ENCODE data around the gene TREML4.

The TREML4 gene

GRCh38 chr6:41216616-41217015 is 11.5 kb upstream of the TREML4 start:
- no peak for TF ChIP-seq CTCF (conservative IDR thresholded peaks at IDR 0.05; ENCODE audit: low read length)
- TF ChIP-seq EZH2phosphoT487 (IDR thresholded peaks at IDR 0.05; ENCODE audit: borderline replicate concordance) = no peak
- no peak overlapping the region for H2AFZ ChIP-seq (ENCODE audit: low read length)
- no peaks in the 10 kb centered on the region for H3K4me1 ChIP-seq (ENCODE audit: insufficient read depth, low read length, poor library complexity, severe bottlenecking)
- no peaks in the 10 kb centered on the region for H3K9me3 ChIP-seq (ENCODE audit: insufficient read depth, low read depth, low read length)
- no peaks in the 10 kb centered on the region for H3F3A ChIP-seq (ENCODE audit: low read depth)
- no peaks in the 10 kb centered on the region for H4K20me1 ChIP-seq (ENCODE audit: insufficient read depth, low read length, poor library complexity, severe bottlenecking)
- no peaks in the 10 kb centered on the region for H3K79me2 ChIP-seq (ENCODE audit: insufficient read depth, low read length)
- H3K4me2 ChIP-seq (ENCODE audit: low read depth, low read length, poor library complexity, severe bottlenecking) = no peak overlapping the region
- no peaks in the 10 kb centered on the region for H3K27me3 ChIP-seq (ENCODE audit: insufficient read depth, low read length, poor library complexity, severe bottlenecking)
- H3K9me2 ChIP-seq (replicated peaks; ENCODE audit: low read depth, low read length) = no peaks in the 10 kb centered on the region
- H3K9ac ChIP-seq (ENCODE audit: low read depth, low read length, poor library complexity, severe bottlenecking) = no peak overlapping the region
- H3K4me3 ChIP-seq (ENCODE audit: low read length, poor library complexity, severe bottlenecking) = no peak overlapping the region
- H3K36me3 ChIP-seq (ENCODE audit: insufficient read depth, low read length) = no peaks in the 10 kb centered on the region

GRCh38 chr6:41222045-41222444 is 6.1 kb upstream of the TREML4 start:
- H3K27me3 ChIP-seq (ENCODE audit: insufficient read depth, low read length, poor library complexity, severe bottlenecking) = no peaks in the 10 kb centered on the region
- no peaks in the 10 kb centered on the region for H3K36me3 ChIP-seq (ENCODE audit: insufficient read depth, low read length)
- H3K9me2 ChIP-seq (replicated peaks; ENCODE audit: low read depth, low read length) = no peaks in the 10 kb centered on the region
- peaks cover 12% of the 10 kb centered on the region for H3K4me1 ChIP-seq (ENCODE audit: insufficient read depth, low read length, poor library complexity, severe bottlenecking)
- peak overlapping the region; percentile 47 for H3K4me2 ChIP-seq (ENCODE audit: low read depth, low read length, poor library complexity, severe bottlenecking)
- no peaks in the 10 kb centered on the region for H4K20me1 ChIP-seq (ENCODE audit: insufficient read depth, low read length, poor library complexity, severe bottlenecking)
- no peaks in the 10 kb centered on the region for H3K9me3 ChIP-seq (ENCODE audit: insufficient read depth, low read depth, low read length)
- H3K9ac ChIP-seq (ENCODE audit: low read depth, low read length, poor library complexity, severe bottlenecking) = peak overlapping the region; percentile 53
- TF ChIP-seq CTCF (conservative IDR thresholded peaks at IDR 0.05; ENCODE audit: low read length) (no peak), EZH2phosphoT487 (IDR thresholded peaks at IDR 0.05; ENCODE audit: borderline replicate concordance) (no peak)
- H2AFZ ChIP-seq (ENCODE audit: low read length) = peak overlapping the region; percentile 86
- no peaks in the 10 kb centered on the region for H3K79me2 ChIP-seq (ENCODE audit: insufficient read depth, low read length)
- no peaks in the 10 kb centered on the region for H3F3A ChIP-seq (ENCODE audit: low read depth)
- H3K4me3 ChIP-seq (ENCODE audit: low read length, poor library complexity, severe bottlenecking) = peak overlapping the region; percentile 40

- no peaks in the 10 kb centered on the region for H3K27me3 ChIP-seq (ENCODE audit: insufficient read depth, low read length, poor library complexity, severe bottlenecking)
- no peaks in the 10 kb centered on the region for H3K9me3 ChIP-seq (ENCODE audit: insufficient read depth, low read depth, low read length)
- peak overlapping the region; percentile 40 for H3K4me3 ChIP-seq (ENCODE audit: low read length, poor library complexity, severe bottlenecking)
- TF ChIP-seq CTCF (conservative IDR thresholded peaks at IDR 0.05; ENCODE audit: low read length) (no peak), EZH2phosphoT487 (IDR thresholded peaks at IDR 0.05; ENCODE audit: borderline replicate concordance) (no peak)
- H2AFZ ChIP-seq (ENCODE audit: low read length) = peak overlapping the region; percentile 86
- peak overlapping the region; percentile 53 for H3K9ac ChIP-seq (ENCODE audit: low read depth, low read length, poor library complexity, severe bottlenecking)
- no peaks in the 10 kb centered on the region for H3K9me2 ChIP-seq (replicated peaks; ENCODE audit: low read depth, low read length)
- H3K4me1 ChIP-seq (ENCODE audit: insufficient read depth, low read length, poor library complexity, severe bottlenecking) = peaks cover 12% of the 10 kb centered on the region
- no peaks in the 10 kb centered on the region for H3K36me3 ChIP-seq (ENCODE audit: insufficient read depth, low read length)
- H3K79me2 ChIP-seq (ENCODE audit: insufficient read depth, low read length) = no peaks in the 10 kb centered on the region
- H3F3A ChIP-seq (ENCODE audit: low read depth) = no peaks in the 10 kb centered on the region
- no peaks in the 10 kb centered on the region for H4K20me1 ChIP-seq (ENCODE audit: insufficient read depth, low read length, poor library complexity, severe bottlenecking)
- peak overlapping the region; percentile 47 for H3K4me2 ChIP-seq (ENCODE audit: low read depth, low read length, poor library complexity, severe bottlenecking)
These were observed 5.6 kb upstream of the TREML4 start for GRCh38 chr6:41222513-41222912.
